Activated naive CD4-positive, alpha-beta T cell treated with anti-CD3 and anti-CD28 coated beads, Interleukin-2, amount 10 ng/mL, durations not matched to agents 7 days and 5 days (primary cell): ENCODE data around the gene ANKRD13C.
"Not testable (repeated sequence)": the region's sequence is repeated elsewhere in the genome, so short reads cannot be mapped to it uniquely, and the experiment has no call there.

Source experiments
- CTCF ChIA-PET: fragments of 350-600 bp; sonication (Branson Sonifier 250); formaldehyde crosslinking; loops from one replicate; lab custom pipeline; 2021; ENCODE audit warnings: antibody characterized with exemption; lab: Charles Lee
- DNase-seq: peaks from one replicate; pipeline ENCODE4 v3.0.0-alpha.2; 2020
- H3K27ac Mint-ChIP-seq: one replicate; pipeline ENCODE4 v1.8.0; 2021; ENCODE audit warnings: mild to moderate bottlenecking, moderate library complexity, mixed read lengths
- H3K27me3 Mint-ChIP-seq: one replicate; pipeline ENCODE4 v1.8.0; 2021; ENCODE audit warnings: mild to moderate bottlenecking, mixed read lengths
- H3K36me3 Mint-ChIP-seq: one replicate; pipeline ENCODE4 v1.8.0; 2021; ENCODE audit warnings: mixed read lengths
- H3K4me1 Mint-ChIP-seq: one replicate; pipeline ENCODE4 v1.8.0; 2021; ENCODE audit warnings: mixed read lengths
- H3K4me3 Mint-ChIP-seq: one replicate; pipeline ENCODE4 v1.8.0; 2021; ENCODE audit warnings: mild to moderate bottlenecking, moderate library complexity, mixed read lengths
- H3K9me3 Mint-ChIP-seq: one replicate; pipeline ENCODE4 v1.8.0; 2021; ENCODE audit warnings: mixed read lengths

Gene ANKRD13C

GRCh38 chr1:70373580-70373979 is 19.1 kb upstream of the ANKRD13C start:
- CTCF ChIA-PET, H3K27ac Mint-ChIP-seq, H3K27me3 Mint-ChIP-seq, DNase-seq, H3K4me3 Mint-ChIP-seq, H3K9me3 Mint-ChIP-seq, H3K36me3 Mint-ChIP-seq, H3K4me1 Mint-ChIP-seq: not testable (repeated sequence)

GRCh38 chr1:70372426-70372825 is 17.9 kb upstream of the ANKRD13C start:
- H3K4me1 Mint-ChIP-seq, result no peaks in the 10 kb centered on the region
- no peaks in the 10 kb centered on the region for H3K9me3 Mint-ChIP-seq
- no peaks in the 10 kb centered on the region for H3K27me3 Mint-ChIP-seq
- H3K36me3 Mint-ChIP-seq, result peaks cover 6% of the 10 kb centered on the region
- H3K4me3 Mint-ChIP-seq, result no peak overlapping the region
- CTCF ChIA-PET, result no interaction called here
- no peak for DNase-seq
- no peak overlapping the region for H3K27ac Mint-ChIP-seq

GRCh38 chr1:70371586-70371985 is 17.1 kb upstream of the ANKRD13C start:
- H3K27me3 Mint-ChIP-seq, H3K27ac Mint-ChIP-seq, H3K4me1 Mint-ChIP-seq, H3K9me3 Mint-ChIP-seq, CTCF ChIA-PET, DNase-seq, H3K4me3 Mint-ChIP-seq, H3K36me3 Mint-ChIP-seq: not testable (repeated sequence)

GRCh38 chr1:70367397-70367796 is 12.9 kb upstream of the ANKRD13C start:
- H3K4me1 Mint-ChIP-seq, H3K4me3 Mint-ChIP-seq, H3K27ac Mint-ChIP-seq, DNase-seq, H3K9me3 Mint-ChIP-seq, CTCF ChIA-PET, H3K36me3 Mint-ChIP-seq, H3K27me3 Mint-ChIP-seq: not testable (repeated sequence)

- H3K36me3 Mint-ChIP-seq, H3K9me3 Mint-ChIP-seq, DNase-seq, H3K27ac Mint-ChIP-seq, H3K27me3 Mint-ChIP-seq, H3K4me1 Mint-ChIP-seq, H3K4me3 Mint-ChIP-seq, CTCF ChIA-PET: not testable (repeated sequence)
Measured at GRCh38 chr1:70366997-70367396, 12.5 kb upstream of the ANKRD13C start.

GRCh38 chr1:70366425-70366952 is 12.0 kb upstream of the ANKRD13C start:
- H3K27ac Mint-ChIP-seq, H3K27me3 Mint-ChIP-seq, H3K4me3 Mint-ChIP-seq, H3K4me1 Mint-ChIP-seq, H3K36me3 Mint-ChIP-seq, DNase-seq, CTCF ChIA-PET, H3K9me3 Mint-ChIP-seq: not testable (repeated sequence)

- H3K27ac Mint-ChIP-seq, result no peak overlapping the region
- peaks cover 7% of the 10 kb centered on the region for H3K4me1 Mint-ChIP-seq
- CTCF ChIA-PET, result no interaction called here
- no peaks in the 10 kb centered on the region for H3K9me3 Mint-ChIP-seq
- no peak for DNase-seq
- H3K27me3 Mint-ChIP-seq, result no peaks in the 10 kb centered on the region
- peaks cover 6% of the 10 kb centered on the region for H3K36me3 Mint-ChIP-seq
- H3K4me3 Mint-ChIP-seq, result no peak overlapping the region
Measured at GRCh38 chr1:70364439-70364838, 9.9 kb upstream of the ANKRD13C start.

- no peaks in the 10 kb centered on the region for H3K27me3 Mint-ChIP-seq
- no peaks in the 10 kb centered on the region for H3K9me3 Mint-ChIP-seq
- H3K36me3 Mint-ChIP-seq, result no peaks in the 10 kb centered on the region
- no peak for DNase-seq
- H3K4me1 Mint-ChIP-seq, result peaks cover 7% of the 10 kb centered on the region
- no peak overlapping the region for H3K4me3 Mint-ChIP-seq
- H3K27ac Mint-ChIP-seq, result no peak overlapping the region
- CTCF ChIA-PET, result no interaction called here
Measured at GRCh38 chr1:70361727-70362398, 7.3 kb upstream of the ANKRD13C start.

- Mint-ChIP-seq H3K27ac (no peak overlapping the region), H3K27me3 (no peaks in the 10 kb centered on the region), H3K36me3 (peaks cover 1% of the 10 kb centered on the region), H3K4me1 (peaks cover 16% of the 10 kb centered on the region), H3K4me3 (no peak overlapping the region), H3K9me3 (no peaks in the 10 kb centered on the region)
- CTCF ChIA-PET, result no interaction called here
- DNase-seq, result no peak
Measured at GRCh38 chr1:70360321-70360720, 5.8 kb upstream of the ANKRD13C start.

- DNase-seq, result no peak
- Mint-ChIP-seq H3K9me3 (no peaks in the 10 kb centered on the region), H3K4me3 (no peak overlapping the region), H3K36me3 (peaks cover 7% of the 10 kb centered on the region), H3K27me3 (no peaks in the 10 kb centered on the region), H3K27ac (no peak overlapping the region), H3K4me1 (peaks cover 24% of the 10 kb centered on the region)
- CTCF ChIA-PET, result no interaction called here
Measured at GRCh38 chr1:70358921-70359564, 4.5 kb upstream of the ANKRD13C start.

GRCh38 chr1:70355920-70356319 is 1.4 kb upstream of the ANKRD13C start:
- peak overlapping the region; percentile 98 for H3K27ac Mint-ChIP-seq
- no peaks in the 10 kb centered on the region for H3K27me3 Mint-ChIP-seq
- no peaks in the 10 kb centered on the region for H3K9me3 Mint-ChIP-seq
- H3K4me1 Mint-ChIP-seq, result peaks cover 35% of the 10 kb centered on the region
- H3K36me3 Mint-ChIP-seq, result peaks cover 14% of the 10 kb centered on the region
- no peak for DNase-seq
- peak overlapping the region; percentile 83 for H3K4me3 Mint-ChIP-seq
- CTCF ChIA-PET, result no interaction called here

GRCh38 chr1:70355111-70355407 is 537 bp upstream of the ANKRD13C start:
- DNase-seq, result no peak
- peak overlapping the region; percentile 83 for H3K4me3 Mint-ChIP-seq
- H3K27me3 Mint-ChIP-seq, result no peaks in the 10 kb centered on the region
- CTCF ChIA-PET, result no interaction called here
- H3K36me3 Mint-ChIP-seq, result peaks cover 18% of the 10 kb centered on the region
- no peaks in the 10 kb centered on the region for H3K9me3 Mint-ChIP-seq
- peak overlapping the region; percentile 98 for H3K27ac Mint-ChIP-seq
- H3K4me1 Mint-ChIP-seq, result peaks cover 41% of the 10 kb centered on the region

- Mint-ChIP-seq H3K27me3 (no peaks in the 10 kb centered on the region), H3K9me3 (no peaks in the 10 kb centered on the region), H3K27ac (peak overlapping the region; percentile 98), H3K4me3 (peak overlapping the region; percentile 83), H3K4me1 (peaks cover 48% of the 10 kb centered on the region), H3K36me3 (peaks cover 24% of the 10 kb centered on the region)
- peak; percentile 51 for DNase-seq
- CTCF ChIA-PET, result no interaction called here
Measured at GRCh38 chr1:70353601-70354331, 756 bp downstream of the ANKRD13C start.

- peaks cover 52% of the 10 kb centered on the region for H3K4me1 Mint-ChIP-seq
- DNase-seq, result no peak
- H3K36me3 Mint-ChIP-seq, result peaks cover 24% of the 10 kb centered on the region
Measured at GRCh38 chr1:70353044-70353443, 1.5 kb downstream of the ANKRD13C start.

GRCh38 chr1:70349799-70350198 is 4.7 kb downstream of the ANKRD13C start:
- H3K9me3 Mint-ChIP-seq, H3K27ac Mint-ChIP-seq, H3K27me3 Mint-ChIP-seq, H3K4me3 Mint-ChIP-seq, DNase-seq: not testable (repeated sequence)
- CTCF ChIA-PET, result interaction anchor here (0.7 kb wide), 1 partner anchor 19 kb away, joined by 3 read pairs; no protein-coding TSS in a partner anchor
- Mint-ChIP-seq H3K4me1 (peaks cover 50% of the 10 kb centered on the region), H3K36me3 (peaks cover 24% of the 10 kb centered on the region)

More at GRCh38 chr1:70353044-70353443, 1.5 kb downstream of the ANKRD13C start:
- CTCF ChIA-PET, result no interaction called here
- H3K9me3 Mint-ChIP-seq, result no peaks in the 10 kb centered on the region
- no peaks in the 10 kb centered on the region for H3K27me3 Mint-ChIP-seq
- H3K27ac Mint-ChIP-seq, result peak overlapping the region; percentile 98
- H3K4me3 Mint-ChIP-seq, result peak overlapping the region; percentile 83
